Uterus (tissue), 4 donors: ENCODE results near the gene PMIS2. TPM values are rescaled to one million over a fixed set of nuclear protein-coding genes. Genes with fewer than 3 reads are reported as not detected.

Source experiments
- DNase-seq, 2 donors: peaks; one replicate each; pipeline ENCODE4 v3.0.0-alpha.2; 2019 to 2020
- H3K27ac ChIP-seq, 2 donors: fragments of 200-600 bp; sonication (generic); 1 replicate in 1 of 2; 2 replicates in 1 of 2; pipeline ENCODE4 v1.5.1; 2016 to 2018
- H3K27me3 ChIP-seq, 2 donors: fragments of 200-600 bp; sonication (generic); one replicate each; pipeline ENCODE4 v1.5.1; 2018 to 2019; ENCODE audit warnings: control low read depth in 1 of 2
- H3K36me3 ChIP-seq, 2 donors: fragments of 200-600 bp; sonication (generic); one replicate each; pipeline ENCODE4 v1.5.1; 2019; ENCODE audit warnings: control low read depth in 1 of 2
- H3K4me1 ChIP-seq, 2 donors: fragments of 200-600 bp; sonication (generic); one replicate each; pipeline ENCODE4 v1.5.1; 2018 to 2019; ENCODE audit warnings: control low read depth in 1 of 2
- H3K4me3 ChIP-seq, 2 donors: fragments of 200-600 bp; sonication (generic); 1 replicate in 1 of 2; 2 replicates in 1 of 2; pipeline ENCODE4 v1.5.1; 2018 to 2019; ENCODE audit warnings: mild to moderate bottlenecking in 1 of 2
- H3K9me3 ChIP-seq, 2 donors: fragments of 200-600 bp; sonication (generic); one replicate each; pipeline ENCODE4 v1.5.1; 2019; ENCODE audit warnings: control low read depth in 1 of 2
- CTCF ChIP-seq, 4 experiments: fragments of 200-600 bp in 2 of 4; fragments of 450-650 bp in 2 of 4; sonication (generic) in 2 of 4; IDR thresholded peaks; one replicate each; pipeline ENCODE4 v1.5.1; 2016 to 2019; ENCODE audit warnings: antibody characterized with exemption in 4 of 4, mild to moderate bottlenecking in 2 of 4, moderate library complexity in 1 of 4
- POLR2A ChIP-seq, 2 donors: fragments of 450-650 bp; IDR thresholded peaks; one replicate each; pipeline ENCODE4 v1.6.1; 2016; ENCODE audit warnings: antibody characterized with exemption in 2 of 2, mild to moderate bottlenecking in 1 of 2, moderate library complexity in 1 of 2
- intact Hi-C: fragments of 100-400 bp; cut with DNase I; formaldehyde crosslinking; loops from one replicate; pipeline ENCODE4 v1.15.1; 2023; ENCODE audit warnings: low total_unique reads
- total RNA-seq, 4 donors: library from RNA; depleted of rRNA in 3 of 4; stranded (reverse); fragments of >200 nt in 3 of 4; gene quantifications; one replicate each; pipeline versions ENCODE4 v1.1.0 to v1.2.4, GENCODE V29; 2014 to 2023
- donor health status: DM: yes; HTN: yes; CAD: no.

Gene PMIS2
- total RNA-seq, 4 donors from 2014 or later = not detected

GRCh38 chr19:35571406-35571965 lies 14.5 kb upstream of the PMIS2 start:
- H3K4me1 ChIP-seq = no peaks in the 10 kb centered on the region
- no peaks in the 10 kb centered on the region for H3K9me3 ChIP-seq
- intact Hi-C loops = no loop called here
- no peaks in the 10 kb centered on the region for H3K36me3 ChIP-seq
- no peak for TF ChIP-seq CTCF (IDR thresholded peaks at IDR 0.05)
- TF ChIP-seq POLR2A (IDR thresholded peaks at IDR 0.05) = no peak
- no peak overlapping the region for H3K27ac ChIP-seq
- H3K27me3 ChIP-seq = no peaks in the 10 kb centered on the region
- DNase-seq = no peak
- no peak overlapping the region for H3K4me3 ChIP-seq

GRCh38 chr19:35577918-35578317 lies 8.1 kb upstream of the PMIS2 start:
- DNase-seq = no peak
- no peak overlapping the region for H3K27ac ChIP-seq
- no peaks in the 10 kb centered on the region for H3K36me3 ChIP-seq
- H3K4me3 ChIP-seq = no peak overlapping the region
- TF ChIP-seq CTCF (IDR thresholded peaks at IDR 0.05) (no peak), POLR2A (IDR thresholded peaks at IDR 0.05) (no peak)
- H3K27me3 ChIP-seq = no peaks in the 10 kb centered on the region
- H3K9me3 ChIP-seq = peaks cover 0 to 3% of the 10 kb centered on the region in 2 donors
- intact Hi-C loops = no loop called here
- no peaks in the 10 kb centered on the region for H3K4me1 ChIP-seq

GRCh38 chr19:35578707-35579106 lies 7.3 kb upstream of the PMIS2 start:
- H3K4me1 ChIP-seq = no peaks in the 10 kb centered on the region
- DNase-seq = no peak
- intact Hi-C loops = no loop called here
- H3K9me3 ChIP-seq = peaks cover 0 to 3% of the 10 kb centered on the region in 2 donors
- H3K4me3 ChIP-seq = no peak overlapping the region
- H3K36me3 ChIP-seq = no peaks in the 10 kb centered on the region
- H3K27ac ChIP-seq = no peak overlapping the region
- no peaks in the 10 kb centered on the region for H3K27me3 ChIP-seq
- TF ChIP-seq POLR2A (IDR thresholded peaks at IDR 0.05) (no peak), CTCF (IDR thresholded peaks at IDR 0.05) (no peak)

- no peaks in the 10 kb centered on the region for H3K27me3 ChIP-seq
- no peak overlapping the region for H3K4me3 ChIP-seq
- no peaks in the 10 kb centered on the region for H3K4me1 ChIP-seq
- no peaks in the 10 kb centered on the region for H3K36me3 ChIP-seq
- no peak for DNase-seq
- TF ChIP-seq POLR2A (IDR thresholded peaks at IDR 0.05) = no peak
- intact Hi-C loops = no loop called here
- no peaks in the 10 kb centered on the region for H3K9me3 ChIP-seq
- H3K27ac ChIP-seq = no peak overlapping the region
Measured at GRCh38 chr19:35582760-35583159, 3.2 kb upstream of the PMIS2 start.

- Histone ChIP-seq H3K4me1 (no peaks in the 10 kb centered on the region), H3K27me3 (no peaks in the 10 kb centered on the region), H3K36me3 (no peaks in the 10 kb centered on the region), H3K9me3 (no peaks in the 10 kb centered on the region), H3K27ac (no peak overlapping the region), H3K4me3 (no peak overlapping the region)
- no peak for DNase-seq
- TF ChIP-seq CTCF (IDR thresholded peaks at IDR 0.05) = no peak
- TF ChIP-seq POLR2A (IDR thresholded peaks at IDR 0.05) = no peak
- intact Hi-C loops = no loop called here
Measured at GRCh38 chr19:35587321-35587720, 1.3 kb downstream of the PMIS2 start.

GRCh38 chr19:35590875-35591274 lies 4.9 kb downstream of the PMIS2 start:
- H3K4me1 ChIP-seq = no peaks in the 10 kb centered on the region
- no peak overlapping the region for H3K4me3 ChIP-seq
- intact Hi-C loops = no loop called here
- TF ChIP-seq POLR2A (IDR thresholded peaks at IDR 0.05) = no peak
- TF ChIP-seq CTCF (IDR thresholded peaks at IDR 0.05) = no peak
- no peaks in the 10 kb centered on the region for H3K9me3 ChIP-seq
- no peak overlapping the region for H3K27ac ChIP-seq
- no peaks in the 10 kb centered on the region for H3K36me3 ChIP-seq
- H3K27me3 ChIP-seq = no peaks in the 10 kb centered on the region
- DNase-seq = no peak
